Nucleus accumbens (tissue), 56 donors: ENCODE results near the gene IL1RAP.

ENCODE experiments used
- DNase-seq, 56 donors: peaks; one replicate each; lab custom pipeline; 2025; lab: John Stamatoyannopoulos, UW

IL1RAP gene

GRCh38 chr3:190538288-190538687, 24.4 kb downstream of the IL1RAP start:
- no peak for DNase-seq

GRCh38 chr3:190539526-190539925, 25.6 kb downstream of the IL1RAP start:
- no peak for DNase-seq

- DNase-seq, result no peak
Observed at GRCh38 chr3:190541008-190541407, 27.1 kb downstream of the IL1RAP start.

DNA sequence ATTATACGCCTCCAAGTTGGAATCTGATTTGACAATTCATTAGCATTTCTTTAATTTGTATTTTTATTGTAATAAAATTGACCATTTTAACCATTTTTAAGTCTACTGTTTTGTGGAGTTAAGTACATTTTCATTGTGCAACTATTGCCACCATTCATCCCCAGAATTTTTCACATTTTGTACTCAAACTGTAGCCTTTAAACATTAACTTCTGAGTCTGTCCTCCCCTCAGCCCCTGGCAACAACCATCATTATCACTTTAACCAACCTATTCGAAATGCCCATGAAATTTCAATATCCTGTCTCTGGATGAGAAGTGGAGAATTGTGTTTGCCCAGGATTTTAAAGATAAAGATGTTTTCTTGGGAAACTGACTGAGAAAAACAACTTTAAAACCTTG, 27.7 kb downstream of the IL1RAP start:
- no peak for DNase-seq

DNA sequence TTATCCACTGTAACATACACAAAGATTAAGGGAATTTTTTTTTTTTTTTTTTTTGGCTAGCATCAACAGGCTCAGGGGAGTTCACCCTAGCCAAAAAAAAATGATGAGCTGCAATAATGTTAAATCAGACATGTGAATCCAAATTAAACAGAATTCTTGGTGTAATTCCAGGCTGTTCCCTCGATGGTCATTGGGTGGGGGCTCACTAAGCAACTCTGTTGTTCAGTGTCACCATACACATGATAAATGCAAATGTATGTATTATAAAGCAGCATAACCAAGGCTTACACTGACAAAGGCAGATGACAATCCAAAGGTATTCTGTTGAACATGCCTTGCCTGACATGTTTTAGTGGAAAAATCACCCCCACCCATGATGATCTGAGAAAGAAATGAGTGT, 29.0 kb downstream of the IL1RAP start:
- no peak for DNase-seq

GRCh38 chr3:190543671-190544070, 29.8 kb downstream of the IL1RAP start:
- no peak for DNase-seq

DNA sequence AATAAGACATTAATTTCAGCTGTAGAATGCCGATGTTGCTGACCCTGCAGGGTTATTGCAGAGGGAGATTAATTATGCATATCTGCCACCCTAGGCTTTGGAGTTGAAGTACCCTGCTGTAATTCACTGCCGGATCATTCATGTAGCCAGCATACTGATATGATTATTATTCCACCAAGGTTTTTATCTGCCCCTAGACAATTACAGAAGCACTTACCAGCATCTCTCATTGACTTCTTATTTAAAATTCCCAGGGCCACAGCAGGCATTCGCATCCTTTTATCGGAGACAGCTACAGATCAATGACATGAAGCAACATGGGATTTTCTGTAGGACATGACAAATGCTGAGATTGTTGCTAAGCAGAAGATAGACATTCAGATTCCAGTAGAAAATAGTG, 31.3 kb downstream of the IL1RAP start:
- DNase-seq, result no peak

- DNase-seq, result no peak
Observed at GRCh38 chr3:190546881-190547510, 33.1 kb downstream of the IL1RAP start.

GRCh38 chr3:190548031-190548656, 34.3 kb downstream of the IL1RAP start:
- DNase-seq, result no peak

DNA sequence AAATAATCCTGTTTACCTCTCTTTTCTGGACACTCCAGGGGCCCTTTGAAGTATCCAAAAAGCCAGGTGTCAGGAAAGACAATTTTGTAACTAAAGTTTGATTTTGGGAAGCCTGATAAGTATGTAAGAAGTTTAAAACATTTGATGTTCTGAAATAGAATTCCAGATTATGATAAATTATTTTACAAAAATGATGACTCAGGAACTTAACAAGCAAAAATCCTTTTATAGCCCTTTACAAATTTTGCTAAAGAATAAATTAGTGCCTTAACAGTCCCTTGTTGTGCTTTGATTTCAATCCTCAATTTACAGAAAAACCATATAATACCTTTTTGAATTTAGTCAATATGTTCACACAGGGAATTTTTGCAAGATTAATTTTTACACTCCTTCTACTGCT, 38.1 kb downstream of the IL1RAP start:
- no peak for DNase-seq

GRCh38 chr3:190552969-190553759, 39.3 kb downstream of the IL1RAP start:
- no peak for DNase-seq

DNA sequence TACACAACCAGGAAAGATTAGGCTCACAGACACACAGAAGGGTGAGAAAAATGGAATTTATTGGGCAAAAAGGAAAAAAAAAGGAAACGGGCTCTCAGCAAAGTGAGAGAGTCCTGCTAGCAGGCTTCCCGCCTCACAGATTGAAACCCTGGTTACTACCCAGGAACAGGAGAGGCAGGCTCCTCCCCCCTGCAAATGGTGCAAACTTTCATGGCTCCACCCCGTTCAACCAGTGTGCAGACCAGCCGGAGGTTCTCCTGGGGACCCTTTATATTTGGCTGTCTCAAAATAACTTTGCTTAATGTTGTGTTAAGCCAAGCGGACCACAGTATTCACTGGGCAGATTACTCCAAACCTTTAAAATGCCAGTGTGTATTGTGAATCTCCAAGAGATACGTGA, 40.3 kb downstream of the IL1RAP start:
- no peak for DNase-seq

DNA sequence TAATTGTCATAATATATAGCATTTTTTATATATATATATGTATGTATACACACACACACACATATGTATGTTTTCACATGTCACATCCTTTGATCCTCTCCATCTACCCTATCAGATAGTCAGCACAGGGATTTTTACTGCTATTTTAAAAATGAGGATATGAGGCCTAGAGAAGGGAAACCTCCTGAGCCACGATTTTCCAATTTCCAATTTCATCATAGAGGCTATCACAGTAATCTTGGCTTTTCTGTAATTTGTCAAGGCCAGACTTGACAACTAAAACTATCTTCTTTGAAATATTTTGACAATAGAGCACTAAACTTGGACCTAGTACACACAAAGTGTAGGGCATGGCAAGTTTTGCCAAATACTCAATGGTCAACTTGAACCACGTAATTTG, 42.5 kb downstream of the IL1RAP start:
- no peak for DNase-seq

GRCh38 chr3:190557296-190557695, 43.4 kb downstream of the IL1RAP start:
- DNase-seq, result no peak

DNA sequence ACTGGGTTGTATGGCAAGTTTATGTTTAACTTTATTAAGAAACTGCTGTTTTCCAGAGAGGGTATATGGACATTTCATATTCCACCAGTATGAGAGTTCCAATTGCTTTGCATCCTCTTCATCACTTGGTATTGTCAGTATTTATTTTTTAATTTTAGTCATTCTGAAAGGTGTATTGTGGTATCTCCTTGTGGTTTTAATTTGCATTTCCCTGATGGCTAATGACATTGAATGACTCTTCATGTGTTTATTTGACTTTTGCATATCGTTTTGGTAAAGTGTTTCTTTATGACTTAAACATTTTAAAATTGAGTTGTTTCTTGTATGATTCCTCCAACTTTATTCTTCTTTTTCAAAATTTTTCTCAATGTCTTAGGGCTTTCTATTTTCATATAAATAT, 44.4 kb downstream of the IL1RAP start:
- no peak for DNase-seq

- DNase-seq, result no peak
Observed at GRCh38 chr3:190558796-190559195, 44.9 kb downstream of the IL1RAP start.

GRCh38 chr3:190560013-190560895, 46.4 kb downstream of the IL1RAP start:
- DNase-seq, result no peak

GRCh38 chr3:190562866-190563510, 49.1 kb downstream of the IL1RAP start:
- no peak for DNase-seq

DNA sequence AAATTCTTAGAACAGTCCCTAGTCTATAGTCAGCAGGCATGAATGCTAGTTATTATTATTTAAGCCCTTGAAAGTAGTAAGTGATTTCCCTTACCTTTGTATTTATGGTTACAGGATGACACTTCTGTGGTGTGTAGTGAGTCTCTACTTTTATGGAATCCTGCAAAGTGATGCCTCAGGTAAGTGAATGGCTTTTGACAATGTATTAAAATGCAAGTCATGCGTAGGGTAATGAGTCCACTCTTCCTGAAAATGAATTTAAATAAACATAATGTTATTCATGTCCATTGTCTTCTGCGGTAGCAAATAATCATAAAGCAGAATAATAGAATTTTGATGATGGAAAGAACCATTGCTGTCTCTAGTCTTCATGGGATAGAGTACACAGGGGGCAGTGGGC, 50.3 kb downstream of the IL1RAP start:
- no peak for DNase-seq
